HepG2 (cell line): Measurements from ENCODE around the gene SNX3.

ENCODE experiments used
- ATF1 ChIP-seq: IDR thresholded peaks from 2 replicates; pipeline ENCODE4 v1.6.1; 2016; ENCODE audit warnings: mild to moderate bottlenecking, control low read depth
- DPF2 ChIP-seq: sonication (generic); formaldehyde crosslinking; IDR thresholded peaks from 2 replicates; pipeline ENCODE4 v1.4.0; 2020; ENCODE audit warnings: mild to moderate bottlenecking, low read depth, missing genetic modification reagents, borderline replicate concordance
- POLR2AphosphoS5 ChIP-seq: IDR thresholded peaks from 2 replicates; pipeline ENCODE4 v1.6.1; 2012; ENCODE audit warnings: low read depth, low read length
- ZNF513 ChIP-seq: sonication (generic); formaldehyde crosslinking; conservative IDR thresholded peaks from 2 replicates; pipeline ENCODE4 v1.5.0; 2020; ENCODE audit warnings: missing genetic modification reagents

GRCh38 chr6:108168090-108168463, 92.8 kb downstream of the SNX3 start:
- TF ChIP-seq POLR2AphosphoS5 (no peak), ZNF513 (no peak), DPF2 (CRISPR knock-in tag) (no peak), ATF1 (CRISPR knock-in tag) (no peak)
